HG03442 (cell line): ENCODE measurements around the gene ATP2C1.
"Not testable (repeated sequence)": the region's sequence is repeated elsewhere in the genome, so short reads cannot be mapped to it uniquely, and the experiment has no call there.

ENCODE experiments used
- ATAC-seq: cut with Tn5 transposase; IDR thresholded peaks from one replicate; pipeline ENCODE4 v1.9.1; 2021; ENCODE audit warnings: mild to moderate bottlenecking, moderate library complexity; ENCODE audit not compliant: unreplicated experiment

ATP2C1 gene

DNA sequence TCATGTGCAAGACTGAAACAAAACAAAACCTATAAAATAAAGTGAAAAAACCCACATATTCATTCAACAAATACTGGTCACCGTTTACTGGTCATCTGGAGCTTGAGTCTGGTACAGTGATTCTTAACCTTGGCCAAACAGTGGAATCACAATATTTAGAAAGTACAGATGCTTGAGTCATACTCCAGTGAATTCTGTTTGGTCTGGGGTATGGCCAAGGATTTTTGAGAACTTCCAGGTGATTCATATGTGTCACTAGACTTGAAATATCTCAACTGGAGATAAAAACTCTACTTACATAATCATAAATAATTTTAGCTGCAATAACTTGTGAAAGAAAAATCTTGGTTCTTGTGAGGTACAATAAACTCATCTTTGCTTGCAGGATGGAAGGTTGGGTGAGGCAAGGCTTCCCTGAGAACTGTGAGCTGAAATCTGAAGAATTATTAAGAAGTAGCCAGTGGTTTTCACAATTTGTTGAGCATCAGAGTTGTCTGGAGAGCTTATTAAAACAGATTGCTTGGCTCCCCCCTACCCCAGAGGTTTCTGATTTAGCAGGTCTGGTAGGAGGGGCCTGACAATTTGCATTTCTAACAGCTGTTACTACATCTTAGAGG lies 142.4 kb downstream of the ATP2C1 start:
- no peak for ATAC-seq

DNA sequence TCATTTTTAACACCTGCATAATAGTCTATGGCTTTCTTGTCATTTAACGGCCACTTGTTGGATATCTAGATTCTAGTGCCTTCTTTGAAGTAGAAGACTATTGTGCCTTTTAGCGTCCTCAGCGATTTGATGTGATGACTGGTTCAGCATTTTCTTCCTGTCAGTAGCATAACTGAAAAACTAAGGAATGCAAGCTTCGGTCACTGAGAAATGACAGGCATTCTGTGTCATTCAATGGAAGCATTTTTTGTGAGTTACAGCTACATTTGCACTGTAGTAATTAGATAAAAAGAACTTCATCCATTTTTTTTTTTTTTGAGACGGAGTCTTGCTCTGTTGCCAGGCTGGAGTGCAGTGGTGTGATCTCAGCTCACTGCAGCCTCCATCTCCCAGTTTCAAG lies 143.1 kb downstream of the ATP2C1 start:
- no peak for ATAC-seq

DNA sequence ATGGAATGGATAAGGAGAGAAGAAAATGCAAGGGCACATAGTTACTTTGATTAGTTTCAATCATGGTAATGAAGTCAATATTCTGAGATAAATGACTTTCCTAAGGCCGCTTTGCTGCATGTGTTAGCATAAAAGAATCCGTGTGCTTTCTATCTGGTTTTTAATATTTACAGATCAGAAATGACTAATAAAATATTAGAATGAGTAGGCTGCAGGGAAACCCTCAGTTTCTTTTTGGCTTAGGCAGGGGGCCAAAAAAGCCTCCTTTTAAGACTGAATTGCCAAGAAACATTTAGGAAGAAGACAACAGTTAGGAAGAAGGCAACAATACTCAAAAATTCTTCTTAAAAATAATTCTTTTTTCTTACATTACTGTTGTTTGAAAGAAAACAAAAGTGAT lies 144.4 kb downstream of the ATP2C1 start:
- ATAC-seq, result no peak

DNA sequence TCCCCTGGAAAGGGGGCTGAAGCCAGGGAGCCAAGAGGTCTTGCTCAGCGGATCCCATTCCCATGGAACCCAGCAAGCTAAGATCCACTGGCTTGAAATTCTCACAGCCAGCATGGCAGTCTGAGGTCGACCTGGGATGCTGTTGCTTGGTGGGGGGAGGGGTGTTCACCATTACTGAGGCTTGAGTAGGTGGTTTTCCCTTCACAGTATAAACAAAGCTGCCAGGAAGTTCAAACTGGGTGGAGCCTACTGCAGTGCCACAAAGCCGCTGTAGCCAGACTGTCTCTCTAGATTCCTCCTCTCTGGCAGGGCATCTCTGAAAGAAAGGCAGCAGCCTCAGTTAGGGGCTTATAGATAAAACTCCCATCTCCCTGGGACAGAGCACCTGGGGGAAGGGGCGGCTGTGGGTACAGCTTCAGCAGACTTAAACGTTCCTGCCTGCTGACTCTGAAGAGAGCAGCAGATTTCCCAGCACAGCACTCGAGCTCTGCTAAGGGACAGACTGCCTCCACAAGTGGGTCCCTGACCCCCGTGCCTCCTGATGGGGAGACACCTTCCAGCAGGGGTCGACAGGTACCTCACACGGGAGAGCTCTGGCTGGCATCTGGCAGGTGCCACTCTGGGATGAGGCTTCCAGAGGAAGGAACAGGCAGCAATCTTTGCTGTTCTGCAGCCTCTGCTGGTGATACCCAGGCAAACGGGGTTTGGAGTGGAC lies 148.5 kb downstream of the ATP2C1 start:
- not testable (repeated sequence) for ATAC-seq

DNA sequence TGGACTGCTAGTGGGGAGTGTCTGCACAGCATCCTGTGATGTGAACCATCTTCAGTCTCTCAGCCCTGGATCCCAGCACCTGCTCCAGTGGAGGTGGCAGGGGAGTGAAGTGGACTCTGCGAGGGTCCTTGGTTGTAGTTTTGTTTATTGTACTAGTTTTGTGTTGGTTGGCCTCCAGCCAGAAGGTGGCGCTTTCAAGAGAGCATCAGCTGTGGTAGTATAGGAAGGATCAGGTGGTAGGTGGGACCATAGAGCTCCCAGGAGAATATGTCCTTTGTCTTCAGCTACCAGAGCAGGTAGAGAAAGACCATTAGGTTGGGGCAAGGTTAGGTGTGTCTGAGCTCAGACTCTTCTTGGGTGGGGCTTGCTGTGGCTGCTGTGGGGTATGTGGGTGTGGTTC lies 153.7 kb downstream of the ATP2C1 start:
- no peak for ATAC-seq

DNA sequence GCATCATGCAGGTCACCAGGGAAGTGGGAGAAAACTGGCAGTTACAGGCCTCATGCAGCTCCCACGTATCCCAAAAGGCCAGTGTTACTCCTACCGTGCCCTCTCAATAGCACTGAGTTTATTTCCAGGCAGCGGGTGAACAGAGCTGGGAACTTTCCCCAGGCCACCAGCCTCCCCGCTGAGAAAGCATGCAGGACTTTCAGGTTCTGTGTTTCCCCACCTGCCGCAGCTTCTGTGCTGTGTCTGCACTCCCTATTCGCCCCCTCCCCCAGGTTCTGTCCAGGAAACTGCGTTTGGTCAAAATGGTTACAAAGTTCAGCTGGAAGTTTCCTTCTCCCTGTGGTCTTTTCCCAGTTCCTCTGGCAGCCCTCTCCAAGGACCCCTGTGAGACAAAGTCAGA lies 154.1 kb downstream of the ATP2C1 start:
- no peak for ATAC-seq

DNA sequence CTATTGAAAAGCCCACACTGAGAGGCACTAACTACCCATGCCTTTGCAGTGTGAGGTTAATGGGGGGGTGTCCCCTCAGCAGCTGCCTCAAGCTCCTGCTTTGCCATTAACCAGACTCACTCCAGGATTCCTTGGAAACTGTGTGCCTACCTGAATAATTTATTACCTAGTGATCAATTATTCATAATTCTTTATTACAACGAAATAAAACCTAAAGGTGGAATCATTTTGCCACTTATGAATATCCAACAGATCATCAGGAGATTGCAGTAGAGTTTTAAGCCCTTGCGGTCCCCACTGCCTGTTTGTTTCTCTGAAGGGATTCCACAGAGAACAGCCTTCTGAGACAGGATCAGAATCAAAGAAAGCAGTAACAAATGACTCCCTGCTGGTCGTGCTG lies 156.1 kb downstream of the ATP2C1 start:
- no peak for ATAC-seq

DNA sequence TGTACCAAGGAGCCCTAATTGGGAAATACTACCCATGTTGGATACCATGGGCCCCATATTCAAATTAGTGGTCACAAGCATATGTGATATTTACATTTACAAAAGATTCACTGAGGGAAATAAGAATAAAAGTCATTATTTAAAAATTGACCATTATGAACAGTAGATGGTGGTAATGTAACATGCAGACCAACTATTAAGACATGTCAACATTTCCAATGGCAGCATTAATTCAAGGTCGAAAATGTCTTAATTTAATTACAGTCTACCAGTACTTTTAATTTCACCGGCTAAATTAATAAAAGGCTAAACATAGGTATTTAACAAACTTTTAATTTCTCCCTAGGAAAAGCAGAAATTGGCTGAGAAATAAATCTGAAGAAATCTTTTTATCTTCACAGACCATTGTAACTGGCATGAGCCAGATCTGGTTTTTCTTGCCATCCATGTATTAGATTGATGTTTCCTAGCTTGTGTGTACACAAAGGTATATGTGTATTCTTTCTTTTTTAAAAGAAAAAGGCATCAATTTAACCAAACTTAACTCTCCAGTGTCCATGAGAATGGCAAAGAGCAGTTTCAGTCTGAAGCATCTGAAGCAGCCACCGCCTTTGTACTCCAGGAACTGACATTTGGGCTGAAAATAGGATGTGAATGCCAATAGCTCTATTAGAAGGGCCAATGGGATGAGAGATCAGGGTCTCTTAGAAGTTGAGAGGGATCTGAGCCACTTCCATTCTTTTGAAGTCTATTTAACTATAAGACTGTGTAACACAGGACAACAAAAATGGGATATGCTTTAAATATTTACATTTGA lies 159.4 kb downstream of the ATP2C1 start:
- no peak for ATAC-seq
